Vagina (tissue), 2 donors: ENCODE results near the gene ITGB3. TPM values are rescaled to one million over a fixed set of nuclear protein-coding genes. Genes with fewer than 3 reads are reported as not detected.

Source experiments
- DNase-seq, 2 donors: peaks; one replicate each; pipeline ENCODE4 v3.0.0-alpha.2; 2017; ENCODE audit errors: extremely low spot score in 2 of 2
- H3K27ac ChIP-seq: fragments of 200-600 bp; sonication (generic); one replicate; pipeline ENCODE4 v1.5.1; 2019
- H3K27me3 ChIP-seq: fragments of 200-600 bp; sonication (generic); one replicate; pipeline ENCODE4 v1.5.1; 2019
- H3K36me3 ChIP-seq, 2 donors: fragments of 200-600 bp; sonication (generic); one replicate each; pipeline ENCODE4 v1.5.1; 2017 to 2019
- H3K4me1 ChIP-seq: fragments of 200-600 bp; sonication (generic); one replicate; pipeline ENCODE4 v1.5.1; 2019
- H3K4me3 ChIP-seq, 2 donors: fragments of 200-600 bp; sonication (generic); 1 replicate in 1 of 2; 2 replicates in 1 of 2; pipeline ENCODE4 v1.5.1; 2016 to 2019
- H3K9me3 ChIP-seq: fragments of 200-600 bp; sonication (generic); one replicate; pipeline ENCODE4 v1.5.1; 2019
- CTCF ChIP-seq, 3 experiments: fragments of 450-650 bp in 2 of 3; fragments of 200-600 bp in 1 of 3; sonication (generic) in 1 of 3; IDR thresholded peaks; one replicate each; pipeline ENCODE4 v1.5.1; 2017 to 2019; ENCODE audit warnings: antibody characterized with exemption in 3 of 3, mild to moderate bottlenecking in 2 of 3, moderate library complexity in 2 of 3
- POLR2A ChIP-seq, 2 donors: fragments of 450-650 bp; IDR thresholded peaks; one replicate each; pipeline ENCODE4 v1.6.1; 2017; ENCODE audit warnings: antibody characterized with exemption in 2 of 2, mild to moderate bottlenecking in 2 of 2, moderate library complexity in 2 of 2
- POLR2AphosphoS5 ChIP-seq, 2 donors: sonication (generic); formaldehyde crosslinking; IDR thresholded peaks; one replicate each; pipeline ENCODE4 v1.9.0; 2017; ENCODE audit warnings: antibody characterized with exemption in 2 of 2, mild to moderate bottlenecking in 2 of 2, low read depth in 1 of 2; ENCODE audit not compliant: insufficient read depth in 1 of 2
- intact Hi-C: fragments of 100-400 bp; cut with DNase I; formaldehyde crosslinking; loops from one replicate; pipeline ENCODE4 v1.15.1; 2023
- total RNA-seq: library from RNA; depleted of rRNA; stranded (reverse); fragments of >200 nt; gene quantifications from one replicate; pipeline ENCODE4 v1.2.3, GENCODE V29; 2016

ITGB3 gene
- total RNA-seq, 1 donor from 2014 or later, result 6.1 TPM

- no peaks in the 10 kb centered on the region for H3K27me3 ChIP-seq
- no peak for DNase-seq
- H3K27ac ChIP-seq, result no peak overlapping the region
- intact Hi-C loops, result no loop called here
- H3K9me3 ChIP-seq, result no peaks in the 10 kb centered on the region
- peaks cover 22% of the 10 kb centered on the region for H3K4me1 ChIP-seq
- H3K36me3 ChIP-seq, result peaks cover 0 to 13% of the 10 kb centered on the region in 2 donors
- no peak for TF ChIP-seq POLR2A (IDR thresholded peaks at IDR 0.05)
- no peak for TF ChIP-seq CTCF (IDR thresholded peaks at IDR 0.05)
- TF ChIP-seq POLR2AphosphoS5 (IDR thresholded peaks at IDR 0.05; ENCODE audit: insufficient read depth in 1 of 2, low read depth in 1 of 2), result no peak
- H3K4me3 ChIP-seq, result no peak overlapping the region
These were observed 44.2 kb downstream of the ITGB3 start for GRCh38 chr17:47297661-47298400.

GRCh38 chr17:47298712-47299111 lies 45.1 kb downstream of the ITGB3 start:
- Histone ChIP-seq H3K4me1 (peaks cover 22% of the 10 kb centered on the region), H3K4me3 (no peak overlapping the region), H3K27me3 (no peaks in the 10 kb centered on the region), H3K36me3 (peaks cover 0 to 13% of the 10 kb centered on the region in 2 donors), H3K9me3 (no peaks in the 10 kb centered on the region), H3K27ac (no peak overlapping the region)
- intact Hi-C loops, result no loop called here
- TF ChIP-seq POLR2AphosphoS5 (IDR thresholded peaks at IDR 0.05; ENCODE audit: insufficient read depth in 1 of 2, low read depth in 1 of 2), result no peak
- no peak for DNase-seq

- H3K9me3 ChIP-seq, result no peaks in the 10 kb centered on the region
- no peaks in the 10 kb centered on the region for H3K27me3 ChIP-seq
- no peak for DNase-seq
- H3K4me3 ChIP-seq, result no peak overlapping the region
- intact Hi-C loops, result no loop called here
- peaks cover 16% of the 10 kb centered on the region for H3K4me1 ChIP-seq
- no peak for TF ChIP-seq POLR2A (IDR thresholded peaks at IDR 0.05)
- TF ChIP-seq POLR2AphosphoS5 (IDR thresholded peaks at IDR 0.05; ENCODE audit: insufficient read depth in 1 of 2, low read depth in 1 of 2), result no peak
- no peak for TF ChIP-seq CTCF (IDR thresholded peaks at IDR 0.05)
- H3K27ac ChIP-seq, result no peak overlapping the region
- H3K36me3 ChIP-seq, result peaks cover 0 to 13% of the 10 kb centered on the region in 2 donors
These were observed 45.7 kb downstream of the ITGB3 start for GRCh38 chr17:47299239-47299910.

- no peak for TF ChIP-seq POLR2A (IDR thresholded peaks at IDR 0.05)
- no peak for TF ChIP-seq CTCF (IDR thresholded peaks at IDR 0.05)
- no peak for TF ChIP-seq POLR2AphosphoS5 (IDR thresholded peaks at IDR 0.05; ENCODE audit: insufficient read depth in 1 of 2, low read depth in 1 of 2)
- no peaks in the 10 kb centered on the region for H3K27me3 ChIP-seq
- H3K36me3 ChIP-seq, result peaks cover 0 to 13% of the 10 kb centered on the region in 2 donors
- no peaks in the 10 kb centered on the region for H3K9me3 ChIP-seq
- intact Hi-C loops, result no loop called here
- no peak overlapping the region for H3K27ac ChIP-seq
- no peak overlapping the region for H3K4me3 ChIP-seq
- H3K4me1 ChIP-seq, result peaks cover 3% of the 10 kb centered on the region
- DNase-seq, result no peak
These were observed 47.1 kb downstream of the ITGB3 start for GRCh38 chr17:47300718-47301117.

GRCh38 chr17:47301161-47301560 lies 47.5 kb downstream of the ITGB3 start:
- no peak for TF ChIP-seq CTCF (IDR thresholded peaks at IDR 0.05)
- TF ChIP-seq POLR2AphosphoS5 (IDR thresholded peaks at IDR 0.05; ENCODE audit: insufficient read depth in 1 of 2, low read depth in 1 of 2), result no peak
- H3K36me3 ChIP-seq, result peaks cover 0 to 13% of the 10 kb centered on the region in 2 donors
- intact Hi-C loops, result no loop called here

More at GRCh38 chr17:47301161-47301560, 47.5 kb downstream of the ITGB3 start:
- Histone ChIP-seq H3K27ac (no peak overlapping the region), H3K27me3 (no peaks in the 10 kb centered on the region), H3K4me3 (no peak overlapping the region), H3K9me3 (no peaks in the 10 kb centered on the region), H3K4me1 (no peaks in the 10 kb centered on the region)
- no peak for DNase-seq
